IPS-18a (cell line): ENCODE results near the gene ACACB.

ENCODE experiments used
- H3K27ac ChIP-seq: one replicate; pipeline ENCODE4 v1.5.1; 2013; ENCODE audit warnings: low read length
- H3K27me3 ChIP-seq: one replicate; pipeline ENCODE4 v1.6.1; 2013; ENCODE audit warnings: mild to moderate bottlenecking, low read length; ENCODE audit not compliant: control insufficient read depth, insufficient read depth
- H3K36me3 ChIP-seq: one replicate; pipeline ENCODE4 v1.6.1; 2013; ENCODE audit warnings: low read depth, low read length; ENCODE audit not compliant: control insufficient read depth
- H3K4me1 ChIP-seq: one replicate; pipeline ENCODE4 v1.6.1; 2013; ENCODE audit warnings: low read depth, low read length; ENCODE audit not compliant: control insufficient read depth
- H3K4me3 ChIP-seq: one replicate; pipeline ENCODE4 v1.5.1; 2013; ENCODE audit warnings: low read length
- H3K9ac ChIP-seq: one replicate; pipeline ENCODE4 v1.6.1; 2013; ENCODE audit warnings: mild to moderate bottlenecking, low read length, moderate library complexity
- H3K9me3 ChIP-seq: one replicate; pipeline ENCODE4 v1.6.1; 2013; ENCODE audit warnings: low read depth, low read length; ENCODE audit not compliant: control insufficient read depth

ACACB gene

GRCh38 chr12:109296431-109296830 is 180.0 kb downstream of the ACACB start:
- H3K27me3 ChIP-seq, result no peaks in the 10 kb centered on the region
- H3K9ac ChIP-seq, result no peak overlapping the region
- no peaks in the 10 kb centered on the region for H3K36me3 ChIP-seq
- no peaks in the 10 kb centered on the region for H3K4me1 ChIP-seq
- no peak overlapping the region for H3K27ac ChIP-seq
- H3K4me3 ChIP-seq, result no peak overlapping the region
- no peaks in the 10 kb centered on the region for H3K9me3 ChIP-seq

GRCh38 chr12:109299849-109300248 is 183.5 kb downstream of the ACACB start:
- Histone ChIP-seq H3K4me1 (no peaks in the 10 kb centered on the region), H3K4me3 (no peak overlapping the region), H3K27me3 (no peaks in the 10 kb centered on the region), H3K9ac (no peak overlapping the region), H3K27ac (no peak overlapping the region), H3K36me3 (no peaks in the 10 kb centered on the region), H3K9me3 (no peaks in the 10 kb centered on the region)

DNA sequence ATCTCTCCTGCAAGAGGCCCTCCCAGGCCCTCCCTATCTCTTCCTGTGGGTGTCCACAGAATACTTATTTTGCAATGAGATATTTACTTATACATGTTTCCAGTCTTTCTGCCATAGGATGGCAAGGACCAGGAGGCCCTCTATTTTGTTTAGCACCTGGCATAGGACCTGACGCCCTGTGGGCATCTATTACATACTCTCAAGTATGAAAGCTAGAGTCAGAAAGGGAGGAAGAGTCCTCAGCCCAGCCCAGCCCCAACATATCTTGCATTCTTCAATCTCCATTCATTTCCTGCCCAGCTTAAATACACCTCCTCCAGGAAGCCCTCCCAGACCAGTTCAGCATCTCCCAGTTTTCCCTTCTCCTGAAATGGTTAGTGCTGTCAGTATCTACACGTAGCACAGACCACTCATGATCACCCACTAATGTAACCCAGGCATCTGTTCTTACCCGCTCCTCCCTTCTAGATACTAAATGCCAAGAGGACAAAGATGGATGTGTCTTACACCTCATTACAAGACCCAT is 185.3 kb downstream of the ACACB start:
- H3K9me3 ChIP-seq, result no peaks in the 10 kb centered on the region
- H3K4me3 ChIP-seq, result no peak overlapping the region
- H3K27me3 ChIP-seq, result peaks cover 6% of the 10 kb centered on the region
- H3K9ac ChIP-seq, result no peak overlapping the region
- no peaks in the 10 kb centered on the region for H3K4me1 ChIP-seq
- no peak overlapping the region for H3K27ac ChIP-seq
- no peaks in the 10 kb centered on the region for H3K36me3 ChIP-seq

DNA sequence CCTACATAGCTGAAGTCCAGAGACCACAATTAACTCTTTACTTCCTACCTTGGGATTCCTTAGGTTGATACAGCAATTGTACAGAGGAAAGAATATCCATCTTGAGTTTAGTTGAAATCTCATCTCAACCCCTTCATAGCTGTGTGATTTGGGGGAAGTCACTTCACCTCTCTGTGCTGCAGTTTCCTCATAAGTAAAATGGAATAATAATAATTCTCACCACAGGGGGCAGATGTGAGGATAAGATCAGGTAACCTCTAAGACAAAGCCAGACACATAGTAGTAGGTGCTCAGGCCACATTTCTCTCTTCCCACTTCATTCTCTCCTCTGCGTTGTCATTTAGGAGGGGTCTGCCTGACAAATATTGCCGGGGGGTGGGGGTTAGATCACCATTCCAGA is 186.0 kb downstream of the ACACB start:
- Histone ChIP-seq H3K27me3 (peaks cover 11% of the 10 kb centered on the region), H3K4me1 (no peaks in the 10 kb centered on the region), H3K27ac (no peak overlapping the region), H3K9me3 (no peaks in the 10 kb centered on the region), H3K4me3 (no peak overlapping the region), H3K36me3 (no peaks in the 10 kb centered on the region), H3K9ac (no peak overlapping the region)

DNA sequence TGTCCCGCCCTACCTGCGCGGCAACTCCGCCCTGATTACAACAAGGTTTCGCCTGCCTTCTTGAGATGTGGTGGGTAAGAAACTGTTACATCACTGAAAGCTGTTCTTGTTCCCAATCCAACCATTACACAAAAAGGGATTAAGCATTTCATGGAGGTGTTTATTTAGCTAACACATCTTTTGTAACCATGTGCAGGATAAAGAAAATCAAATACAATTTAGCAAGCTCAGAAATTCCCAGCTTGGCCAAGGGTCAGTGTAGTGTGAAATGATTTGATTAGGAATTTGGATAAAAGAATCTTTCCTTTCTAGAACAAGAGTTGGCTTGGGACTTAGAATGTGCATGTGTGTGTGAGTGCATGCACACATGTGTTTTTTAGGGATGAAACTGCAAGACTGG is 186.4 kb downstream of the ACACB start:
- Histone ChIP-seq H3K4me1 (no peaks in the 10 kb centered on the region), H3K4me3 (no peak overlapping the region), H3K9me3 (no peaks in the 10 kb centered on the region), H3K9ac (no peak overlapping the region), H3K27ac (no peak overlapping the region), H3K27me3 (peaks cover 15% of the 10 kb centered on the region), H3K36me3 (no peaks in the 10 kb centered on the region)

GRCh38 chr12:109304485-109304884 is 188.1 kb downstream of the ACACB start:
- Histone ChIP-seq H3K27ac (no peak overlapping the region), H3K9me3 (no peaks in the 10 kb centered on the region), H3K27me3 (peaks cover 28% of the 10 kb centered on the region), H3K36me3 (no peaks in the 10 kb centered on the region), H3K4me3 (no peak overlapping the region), H3K9ac (no peak overlapping the region), H3K4me1 (no peaks in the 10 kb centered on the region)

DNA sequence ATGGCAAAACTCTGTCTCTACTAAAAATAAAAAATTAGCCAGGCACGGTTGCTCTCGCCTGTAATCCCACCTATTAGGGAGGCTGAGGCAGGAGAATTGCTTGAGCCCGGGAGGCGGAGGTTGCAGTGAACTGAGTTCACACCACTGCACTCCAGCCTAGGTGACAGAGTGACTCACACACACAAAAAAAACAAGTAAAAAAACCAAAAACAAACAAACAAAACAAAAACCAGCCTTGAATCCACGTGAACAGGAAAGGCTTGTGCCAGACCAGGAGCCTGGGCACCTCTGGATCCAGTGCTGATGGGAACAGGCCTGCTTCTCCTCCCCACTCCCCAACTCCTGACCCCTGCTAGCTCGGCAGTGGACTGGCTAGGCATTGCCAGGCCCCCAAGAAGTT is 189.2 kb downstream of the ACACB start:
- H3K9me3 ChIP-seq, result no peaks in the 10 kb centered on the region
- H3K4me1 ChIP-seq, result peaks cover 2% of the 10 kb centered on the region
- no peak overlapping the region for H3K9ac ChIP-seq
- H3K27me3 ChIP-seq, result peaks cover 35% of the 10 kb centered on the region
- H3K27ac ChIP-seq, result no peak overlapping the region
- no peaks in the 10 kb centered on the region for H3K36me3 ChIP-seq
- H3K4me3 ChIP-seq, result no peak overlapping the region

- Histone ChIP-seq H3K27ac (no peak overlapping the region), H3K27me3 (peaks cover 50% of the 10 kb centered on the region), H3K36me3 (no peaks in the 10 kb centered on the region), H3K4me1 (peaks cover 4% of the 10 kb centered on the region), H3K4me3 (no peak overlapping the region), H3K9me3 (no peaks in the 10 kb centered on the region), H3K9ac (no peak overlapping the region)
These were observed 190.7 kb downstream of the ACACB start for GRCh38 chr12:109307051-109307450.

DNA sequence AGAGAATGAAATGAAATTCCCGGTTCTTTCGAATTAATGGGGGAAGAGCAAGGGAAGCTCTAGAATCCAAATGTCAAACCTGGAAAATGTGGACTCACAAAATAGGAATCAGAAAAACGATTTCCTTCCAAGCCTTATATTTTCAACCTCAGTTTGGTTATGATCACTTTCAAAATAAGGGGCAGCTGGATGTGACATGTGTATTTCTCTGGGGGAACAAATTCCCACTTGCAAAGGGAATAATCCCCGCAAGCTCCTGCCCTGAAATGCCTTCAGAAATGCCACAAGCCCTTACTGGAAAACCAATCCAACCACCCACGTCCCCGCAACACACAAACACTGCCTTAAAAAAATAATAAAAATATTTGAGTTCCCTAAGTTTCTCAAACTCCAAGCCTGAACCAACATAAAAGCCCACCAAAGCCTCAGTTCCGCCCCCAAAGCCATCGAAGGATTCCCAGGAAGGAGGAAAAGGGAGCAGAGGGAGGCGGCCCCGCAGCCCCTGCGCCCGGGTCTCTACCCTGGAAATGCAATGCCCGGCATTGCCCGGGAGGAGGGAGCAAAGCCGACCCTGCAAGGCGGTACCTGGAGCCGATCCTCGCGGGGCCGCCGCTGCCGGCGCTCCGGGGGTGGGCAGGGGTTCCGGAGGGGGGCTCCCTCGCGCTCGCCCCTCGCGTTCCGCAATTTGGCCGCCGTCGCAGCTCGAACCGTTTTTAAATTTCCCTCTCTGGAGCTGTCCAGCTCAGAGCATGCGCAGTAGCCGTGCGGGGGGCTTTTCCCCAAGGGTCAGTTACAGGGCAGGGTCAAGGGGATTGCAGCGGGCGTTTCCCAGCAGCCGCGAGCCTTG is 192.4 kb downstream of the ACACB start, which contains the start of gene FOXN4:
FOXN4 (minus strand) TSS at position 751 of the 847 bp plus-strand sequence. CDS start 963 bp downstream, outside the sequence.
- H3K4me3 ChIP-seq, result peak within 1 kb of the TSS; percentile 61
- H3K27ac ChIP-seq, result no peak within 1 kb of the TSS
- H3K36me3 ChIP-seq, result no peaks in the 10 kb centered on the region
- H3K4me1 ChIP-seq, result peaks cover 4% of the 10 kb centered on the region
- H3K9ac ChIP-seq, result no peak within 1 kb of the TSS
- no peaks in the 10 kb centered on the region for H3K9me3 ChIP-seq
- H3K27me3 ChIP-seq, result peaks cover 65% of the 10 kb centered on the region

DNA sequence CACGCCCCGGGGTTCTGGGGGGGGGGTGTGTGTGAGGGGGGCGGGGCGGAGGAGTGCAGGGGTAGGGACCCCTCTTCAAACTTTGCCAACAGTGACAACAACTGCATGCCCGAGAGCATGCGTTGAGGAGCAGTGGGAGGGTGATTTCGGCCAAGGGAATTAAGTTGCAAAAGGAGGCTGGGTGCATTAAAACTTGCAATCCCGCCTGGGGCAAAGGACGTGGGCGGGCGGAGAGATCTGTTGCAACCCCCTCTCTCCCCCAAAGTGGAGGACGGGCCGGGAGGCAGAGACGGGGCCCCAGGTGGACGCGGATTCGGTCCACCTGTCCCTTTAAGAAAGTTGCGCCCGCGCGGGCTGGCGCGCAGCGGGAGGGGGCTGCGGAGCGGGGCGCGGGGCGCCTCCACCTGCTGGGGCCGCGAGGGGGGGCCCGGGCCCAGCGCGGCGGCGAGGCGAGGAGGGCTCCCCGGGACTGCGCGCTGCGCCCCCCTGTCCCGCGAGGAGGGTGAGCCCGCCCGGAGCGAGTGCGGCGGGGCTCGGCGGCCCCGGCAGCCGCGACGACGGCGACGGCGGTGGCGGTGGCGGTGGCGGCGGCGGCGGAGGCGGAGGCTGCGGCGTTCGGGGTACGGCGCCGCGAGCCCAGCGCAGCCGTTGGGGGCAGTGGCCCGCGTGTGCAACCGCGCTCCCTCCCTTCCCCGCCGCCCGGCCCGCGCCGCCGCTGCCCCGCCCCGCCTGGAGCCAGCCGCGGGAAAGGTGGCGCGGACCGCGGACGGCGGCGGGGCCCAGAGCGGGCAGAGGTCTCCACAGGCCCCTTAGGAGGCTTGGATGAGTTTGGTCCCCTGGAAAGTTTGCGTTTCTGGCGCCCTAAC is 193.2 kb downstream of the ACACB start:
- Histone ChIP-seq H3K27ac (no peak overlapping the region), H3K4me3 (peak overlapping the region; percentile 61), H3K9me3 (no peaks in the 10 kb centered on the region), H3K4me1 (peaks cover 4% of the 10 kb centered on the region), H3K36me3 (no peaks in the 10 kb centered on the region), H3K27me3 (peaks cover 65% of the 10 kb centered on the region), H3K9ac (no peak overlapping the region)

DNA sequence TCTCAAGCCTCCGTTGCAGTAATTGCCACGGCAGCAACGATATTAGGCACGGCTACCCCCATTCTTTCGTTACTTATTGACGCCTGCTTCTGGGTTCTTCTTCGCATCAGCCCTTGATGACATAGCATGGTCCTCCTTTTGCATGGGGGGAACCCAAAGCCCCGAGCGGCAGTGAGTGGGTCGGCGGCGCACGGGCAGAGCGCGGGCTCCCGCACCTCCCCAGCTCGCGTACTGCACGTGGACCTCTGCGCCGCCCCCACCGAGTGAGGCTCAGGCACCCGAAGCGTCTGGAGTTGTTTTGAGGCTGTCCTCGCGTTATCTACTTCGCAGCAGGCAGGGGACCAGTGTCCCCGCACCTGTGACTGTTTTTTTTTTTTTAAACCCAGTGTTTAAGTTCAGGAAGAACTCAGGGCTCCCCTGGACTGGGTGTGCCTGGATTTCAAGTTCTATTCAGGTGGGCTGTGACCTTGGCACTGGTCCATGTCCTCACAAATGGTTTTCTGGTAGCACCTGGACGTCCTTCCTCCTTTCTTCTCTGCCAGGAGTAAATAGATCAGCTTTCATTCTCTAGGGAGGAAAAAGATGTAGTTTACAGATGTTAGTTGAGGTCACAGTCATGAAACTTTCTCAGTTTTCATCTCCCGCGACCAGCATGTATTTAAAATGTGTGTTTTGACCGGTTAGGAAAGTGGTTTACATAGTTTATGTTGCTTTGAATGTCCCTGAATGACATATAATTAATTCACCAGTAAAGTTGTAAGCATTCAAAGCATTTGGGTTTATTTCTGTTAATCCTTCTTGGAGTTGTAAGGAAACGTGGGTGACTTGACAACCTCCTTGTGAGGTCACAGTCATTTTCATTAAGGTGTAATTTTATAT is 194.1 kb downstream of the ACACB start:
- Histone ChIP-seq H3K36me3 (no peaks in the 10 kb centered on the region), H3K4me3 (peak overlapping the region; percentile 61), H3K9me3 (no peaks in the 10 kb centered on the region), H3K9ac (no peak overlapping the region), H3K4me1 (peaks cover 4% of the 10 kb centered on the region), H3K27me3 (peaks cover 65% of the 10 kb centered on the region), H3K27ac (no peak overlapping the region)
